Mesodermal cell (in vitro differentiated cells): ENCODE measurements around the gene CEP57L1.

Experiments used
- H3K27ac ChIP-seq: 2 replicates; pipeline ENCODE4 v1.7.0; 2013; ENCODE audit warnings: mild to moderate bottlenecking, low read depth, low read length, moderate library complexity; ENCODE audit not compliant: severe bottlenecking
- H3K36me3 ChIP-seq: 2 replicates; pipeline ENCODE4 v1.7.1; 2013; ENCODE audit warnings: mild to moderate bottlenecking, low read length, moderate library complexity; ENCODE audit not compliant: control insufficient read depth, insufficient read depth
- H3K4me1 ChIP-seq: one replicate; pipeline ENCODE4 v1.7.1; 2013; ENCODE audit warnings: mild to moderate bottlenecking, low read length; ENCODE audit not compliant: insufficient read depth, control insufficient read depth, poor library complexity, severe bottlenecking
- H3K4me3 ChIP-seq: 2 replicates; pipeline ENCODE4 v1.7.0; 2013; ENCODE audit warnings: low read length, control low read depth, mild to moderate bottlenecking; ENCODE audit not compliant: insufficient read depth, poor library complexity, severe bottlenecking; ENCODE audit errors: extremely low read depth
- H3K9me3 ChIP-seq: 2 replicates; pipeline ENCODE4 v1.7.1; 2013; ENCODE audit warnings: mild to moderate bottlenecking, low read length, moderate library complexity; ENCODE audit not compliant: control insufficient read depth
- WGBS, 2 experiments: methylation state at CpG; one replicate each; pipeline ENCODE4 v1.1.5; 2013; ENCODE audit warnings: missing lambda C conversion rate in 2 of 2; ENCODE audit not compliant: insufficient coverage in 2 of 2; 5-methylcytosine and 5-hydroxymethylcytosine counted together

The CEP57L1 gene

GRCh38 chr6:109192865-109193264, 97.6 kb downstream of the CEP57L1 start:
- H3K9me3 ChIP-seq = no peaks in the 10 kb centered on the region
- H3K4me1 ChIP-seq = no peaks in the 10 kb centered on the region
- H3K27ac ChIP-seq = no peak overlapping the region
- no CpG with 5 or more reads among the region's 4 CpGs for whole genome bisulfite sequencing, 2 experiments
- no peak overlapping the region for H3K4me3 ChIP-seq
- no peaks in the 10 kb centered on the region for H3K36me3 ChIP-seq

- no peaks in the 10 kb centered on the region for H3K9me3 ChIP-seq
- H3K4me3 ChIP-seq = no peak overlapping the region
- H3K4me1 ChIP-seq = no peaks in the 10 kb centered on the region
- H3K27ac ChIP-seq = no peak overlapping the region
- 67 to 90% methylated on average over 1 of the region's 1 CpG for WGBS, 2 experiments
- no peaks in the 10 kb centered on the region for H3K36me3 ChIP-seq
Observed at GRCh38 chr6:109194880-109195279, 99.6 kb downstream of the CEP57L1 start.

- H3K4me3 ChIP-seq = no peak overlapping the region
- no peaks in the 10 kb centered on the region for H3K4me1 ChIP-seq
- WGBS, 2 experiments = 100% methylated on average over 1 of the region's 1 CpG; no CpG with 5 or more reads in 1 of the 2 experiments
- no peaks in the 10 kb centered on the region for H3K9me3 ChIP-seq
- no peak overlapping the region for H3K27ac ChIP-seq
- H3K36me3 ChIP-seq = no peaks in the 10 kb centered on the region
Observed at GRCh38 chr6:109197061-109197460, 101.8 kb downstream of the CEP57L1 start.

- H3K4me1 ChIP-seq = no peaks in the 10 kb centered on the region
- H3K9me3 ChIP-seq = no peaks in the 10 kb centered on the region
- H3K36me3 ChIP-seq = no peaks in the 10 kb centered on the region
- H3K27ac ChIP-seq = no peak overlapping the region
- 85 to 88% methylated on average over 4 to 5 of the region's 5 CpGs for WGBS, 2 experiments
- no peak overlapping the region for H3K4me3 ChIP-seq
Observed at GRCh38 chr6:109202409-109203264, 107.3 kb downstream of the CEP57L1 start.

- H3K9me3 ChIP-seq = no peaks in the 10 kb centered on the region
- no peaks in the 10 kb centered on the region for H3K36me3 ChIP-seq
- H3K4me3 ChIP-seq = no peak overlapping the region
- 78% methylated on average over 1 of the region's 3 CpGs for WGBS, 2 experiments
- H3K4me1 ChIP-seq = no peaks in the 10 kb centered on the region
- no peak overlapping the region for H3K27ac ChIP-seq
Observed at GRCh38 chr6:109204511-109204910, 109.2 kb downstream of the CEP57L1 start.

GRCh38 chr6:109212683-109213082, 117.4 kb downstream of the CEP57L1 start:
- no peak overlapping the region for H3K4me3 ChIP-seq
- no peak overlapping the region for H3K27ac ChIP-seq
- H3K36me3 ChIP-seq = no peaks in the 10 kb centered on the region
- H3K9me3 ChIP-seq = no peaks in the 10 kb centered on the region
- no peaks in the 10 kb centered on the region for H3K4me1 ChIP-seq
- WGBS, 2 experiments = no CpG with 5 or more reads among the region's 1 CpG
